GM19193 (cell line): ENCODE measurements around the gene SLCO2B1.

Experiments
- POLR2A ChIP-seq: IDR thresholded peaks from 4 replicates; pipeline ENCODE4 v1.6.1; 2011; ENCODE audit not compliant: insufficient read depth, insufficient read length; ENCODE audit errors: extremely low read depth

Gene SLCO2B1

DNA sequence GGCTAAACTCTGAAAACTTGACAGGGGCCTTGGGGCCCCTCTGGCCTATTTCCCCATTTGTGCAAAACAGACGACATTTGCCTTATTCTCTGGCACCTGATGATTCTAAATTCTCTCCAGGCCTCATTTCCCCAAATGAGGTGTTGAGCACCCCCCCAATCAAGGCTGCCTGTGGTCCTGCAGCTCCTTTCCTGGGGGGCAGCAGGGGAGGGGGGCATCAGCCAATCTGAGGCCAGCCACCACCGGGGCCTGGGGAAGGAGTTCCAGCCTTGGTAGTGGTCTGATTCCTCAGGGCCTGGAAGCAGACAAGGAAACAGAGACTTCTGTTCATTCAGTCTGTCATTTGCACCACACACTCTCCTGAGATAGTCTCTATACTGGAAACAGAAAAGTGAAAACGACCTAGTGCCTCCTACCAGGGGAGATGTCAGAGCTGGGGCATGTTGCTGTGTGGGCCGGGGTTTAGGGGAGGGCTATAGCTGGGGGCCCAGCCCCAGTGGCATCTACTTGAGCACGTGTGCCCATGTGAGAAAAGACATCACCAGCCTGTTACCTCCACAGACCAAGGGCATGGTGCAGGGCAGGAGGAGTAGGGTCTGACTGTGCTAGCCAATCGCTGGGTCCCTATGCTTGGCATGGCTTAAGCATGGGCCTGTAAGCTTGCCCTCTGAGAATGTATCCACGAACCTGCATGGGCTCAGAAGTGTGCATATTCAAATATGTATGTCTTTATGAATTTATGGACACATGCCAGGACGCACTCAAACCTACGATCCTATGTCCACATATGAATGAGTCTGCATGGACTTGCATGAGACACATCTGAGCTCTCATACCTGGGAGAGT lies 87.9 kb downstream of the SLCO2B1 start:
- no peak for TF ChIP-seq POLR2A

DNA sequence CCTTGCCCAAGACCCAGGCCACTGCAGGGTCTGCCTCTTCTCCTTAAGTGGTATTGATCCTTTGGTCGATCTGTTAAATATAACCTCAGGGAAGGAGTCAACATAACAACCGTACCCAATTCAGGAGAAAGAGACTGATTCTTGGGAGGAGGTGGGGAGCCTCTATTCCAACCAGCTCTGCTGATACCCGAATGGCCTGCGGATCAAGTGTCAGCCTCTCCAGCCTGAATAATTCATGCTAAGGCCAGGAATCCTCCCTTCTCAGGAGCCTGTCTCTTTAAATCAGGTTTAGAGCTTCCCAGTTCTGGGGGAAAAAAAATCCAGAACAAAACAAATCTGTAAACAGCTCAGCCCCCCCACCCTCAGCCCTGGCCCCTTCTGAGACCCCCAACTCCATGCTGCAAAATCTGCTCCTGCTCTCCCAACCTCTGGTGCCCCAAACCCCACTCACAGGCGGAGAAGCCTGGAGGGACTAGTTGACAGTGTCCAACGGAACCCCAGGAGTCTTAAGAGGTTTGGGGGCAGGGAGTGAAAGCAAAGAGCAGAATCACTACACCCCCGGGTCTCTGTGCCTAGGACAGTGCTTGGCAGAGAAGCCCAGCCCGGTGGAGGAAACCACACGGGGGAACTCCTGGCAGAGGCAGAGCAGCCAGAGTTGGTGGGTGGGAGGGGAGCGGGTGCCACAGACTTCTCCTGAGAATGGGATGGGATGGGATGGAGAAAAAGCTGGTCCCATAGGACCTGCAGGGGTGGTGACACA lies 88.8 kb downstream of the SLCO2B1 start:
- no peak for TF ChIP-seq POLR2A

DNA sequence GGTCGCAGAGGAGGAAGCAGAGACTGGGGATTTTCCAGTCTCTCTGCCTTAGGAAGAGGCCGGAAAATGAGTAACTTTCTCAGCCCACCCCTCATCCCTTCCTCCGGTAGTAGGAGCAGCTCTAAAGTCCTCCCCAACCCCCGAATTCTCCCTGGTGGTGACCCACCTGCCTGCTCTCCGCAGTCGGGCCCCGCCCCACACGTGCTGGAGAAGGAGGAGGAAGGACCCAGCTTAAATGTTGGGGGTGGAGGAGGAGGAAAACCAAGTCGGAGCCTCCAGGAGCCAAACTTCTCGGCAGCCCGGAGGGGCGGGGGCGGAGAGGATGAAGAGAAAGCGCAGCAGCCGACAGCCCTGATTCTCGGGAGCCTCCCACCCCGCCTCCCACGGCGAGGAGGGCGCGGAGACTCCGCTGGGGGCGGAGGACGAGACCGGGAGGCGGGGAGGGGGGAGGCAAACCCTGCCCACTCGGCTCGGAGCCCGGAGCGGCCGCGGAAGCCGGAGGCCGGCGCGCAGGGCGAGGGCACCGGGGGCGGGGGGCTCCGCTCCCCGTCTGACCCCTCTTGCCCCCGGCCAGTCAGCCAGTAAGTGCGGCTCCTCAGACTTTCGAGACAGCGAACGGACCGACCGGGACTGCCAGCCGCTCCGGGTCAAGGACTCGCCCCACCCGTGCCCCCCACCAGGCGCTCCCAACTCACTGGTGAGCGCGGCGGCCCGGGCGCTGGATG lies 89.6 kb downstream of the SLCO2B1 start, which contains the start of gene TPBGL:
TPBGL (plus strand) TSS at position 464 of the 725 bp plus-strand sequence. CDS start 276 bp downstream, outside the sequence.
- TF ChIP-seq POLR2A = no peak

DNA sequence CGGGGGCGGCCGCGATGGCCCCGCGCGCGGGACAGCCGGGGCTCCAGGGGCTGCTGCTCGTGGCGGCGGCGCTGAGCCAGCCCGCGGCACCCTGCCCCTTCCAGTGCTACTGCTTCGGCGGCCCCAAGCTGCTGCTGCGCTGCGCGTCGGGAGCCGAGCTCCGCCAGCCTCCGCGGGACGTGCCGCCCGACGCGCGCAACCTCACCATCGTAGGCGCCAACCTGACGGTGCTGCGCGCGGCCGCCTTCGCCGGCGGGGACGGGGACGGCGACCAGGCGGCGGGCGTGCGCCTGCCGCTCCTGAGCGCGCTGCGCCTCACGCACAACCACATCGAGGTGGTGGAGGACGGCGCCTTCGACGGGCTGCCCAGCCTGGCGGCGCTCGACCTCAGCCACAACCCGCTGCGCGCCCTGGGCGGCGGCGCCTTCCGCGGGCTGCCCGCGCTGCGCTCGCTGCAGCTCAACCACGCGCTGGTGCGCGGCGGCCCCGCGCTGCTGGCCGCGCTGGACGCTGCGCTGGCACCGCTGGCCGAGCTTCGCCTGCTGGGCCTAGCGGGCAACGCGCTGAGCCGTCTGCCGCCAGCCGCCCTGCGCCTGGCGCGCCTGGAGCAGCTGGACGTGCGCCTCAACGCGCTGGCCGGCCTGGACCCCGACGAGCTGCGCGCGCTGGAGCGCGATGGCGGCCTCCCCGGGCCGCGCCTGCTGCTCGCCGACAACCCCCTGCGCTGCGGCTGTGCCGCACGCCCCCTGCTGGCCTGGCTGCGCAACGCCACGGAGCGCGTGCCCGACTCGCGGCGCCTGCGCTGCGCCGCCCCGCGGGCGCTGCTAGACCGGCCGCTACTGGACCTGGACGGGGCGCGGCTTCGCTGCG lies 90.4 kb downstream of the SLCO2B1 start:
- no peak for TF ChIP-seq POLR2A

DNA sequence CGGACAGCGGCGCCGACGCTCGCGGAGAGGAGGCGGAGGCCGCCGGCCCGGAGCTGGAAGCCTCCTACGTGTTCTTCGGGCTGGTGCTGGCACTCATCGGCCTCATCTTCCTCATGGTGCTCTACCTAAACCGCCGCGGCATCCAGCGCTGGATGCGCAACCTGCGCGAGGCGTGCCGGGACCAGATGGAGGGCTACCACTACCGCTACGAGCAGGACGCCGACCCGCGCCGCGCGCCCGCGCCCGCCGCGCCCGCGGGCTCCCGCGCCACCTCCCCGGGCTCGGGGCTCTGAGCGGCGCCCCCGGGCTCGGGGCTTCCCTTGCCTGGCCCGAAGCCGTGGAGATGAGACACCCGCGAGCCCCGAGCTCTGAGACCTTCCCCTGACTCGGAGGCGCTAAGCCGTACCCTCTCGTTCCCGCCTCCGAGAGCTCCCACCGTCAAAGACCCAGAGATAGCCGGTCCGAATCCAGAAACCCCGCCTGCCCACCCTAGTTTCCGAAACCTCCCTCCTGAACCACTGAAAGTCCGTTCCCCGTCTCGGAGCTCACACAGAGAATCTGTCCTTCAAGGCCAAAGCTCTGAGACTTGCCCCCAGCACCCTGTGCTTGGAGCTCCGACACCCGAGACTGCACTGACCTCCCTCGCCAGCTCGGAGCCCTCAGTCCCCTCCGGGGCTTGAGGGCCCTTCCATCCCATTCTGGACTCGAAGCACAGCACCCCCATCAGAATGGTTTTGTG lies 91.2 kb downstream of the SLCO2B1 start:
- no peak for TF ChIP-seq POLR2A

DNA sequence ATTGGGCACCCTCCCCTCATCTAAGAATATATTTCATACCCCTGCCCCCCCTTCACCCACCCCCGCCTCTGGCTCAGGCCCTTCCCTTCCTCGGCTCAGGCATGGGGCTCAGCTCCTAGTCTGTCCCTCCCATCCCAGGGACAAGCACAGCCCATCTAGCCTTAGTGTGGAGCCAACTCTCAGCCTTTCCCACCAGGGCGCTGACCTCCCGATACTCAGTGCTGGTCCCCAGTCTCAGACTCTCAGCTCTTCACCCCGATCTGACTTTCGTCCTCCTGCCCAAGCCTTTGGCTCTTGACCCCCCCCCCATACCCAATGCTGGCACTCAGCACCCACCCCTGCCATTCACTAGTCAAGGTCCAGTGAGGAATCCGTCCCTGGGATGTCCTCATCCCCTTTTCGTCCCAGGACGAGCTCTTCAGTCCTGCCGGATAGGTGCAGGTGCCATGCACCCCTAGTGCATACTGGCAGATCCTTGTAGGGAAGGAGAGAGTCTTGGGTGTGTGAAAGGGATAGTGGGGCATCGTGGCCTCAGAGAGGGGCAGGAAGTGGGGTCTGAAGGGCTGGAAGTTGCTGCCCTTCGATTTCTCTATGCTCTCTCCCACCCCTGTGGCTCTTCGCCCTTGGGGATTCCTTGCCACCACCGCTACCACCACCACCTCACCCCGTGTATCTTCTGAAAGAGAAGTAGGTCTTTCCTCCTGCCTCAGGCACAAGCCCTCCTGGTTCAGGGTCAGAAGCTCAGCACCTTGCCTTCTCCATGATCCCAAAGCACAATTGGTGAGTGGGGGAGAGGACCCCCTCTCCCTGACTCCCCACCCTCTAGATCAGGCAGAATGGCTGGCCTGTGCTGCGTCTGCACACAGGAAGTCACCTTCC lies 92.1 kb downstream of the SLCO2B1 start:
- no peak for TF ChIP-seq POLR2A

DNA sequence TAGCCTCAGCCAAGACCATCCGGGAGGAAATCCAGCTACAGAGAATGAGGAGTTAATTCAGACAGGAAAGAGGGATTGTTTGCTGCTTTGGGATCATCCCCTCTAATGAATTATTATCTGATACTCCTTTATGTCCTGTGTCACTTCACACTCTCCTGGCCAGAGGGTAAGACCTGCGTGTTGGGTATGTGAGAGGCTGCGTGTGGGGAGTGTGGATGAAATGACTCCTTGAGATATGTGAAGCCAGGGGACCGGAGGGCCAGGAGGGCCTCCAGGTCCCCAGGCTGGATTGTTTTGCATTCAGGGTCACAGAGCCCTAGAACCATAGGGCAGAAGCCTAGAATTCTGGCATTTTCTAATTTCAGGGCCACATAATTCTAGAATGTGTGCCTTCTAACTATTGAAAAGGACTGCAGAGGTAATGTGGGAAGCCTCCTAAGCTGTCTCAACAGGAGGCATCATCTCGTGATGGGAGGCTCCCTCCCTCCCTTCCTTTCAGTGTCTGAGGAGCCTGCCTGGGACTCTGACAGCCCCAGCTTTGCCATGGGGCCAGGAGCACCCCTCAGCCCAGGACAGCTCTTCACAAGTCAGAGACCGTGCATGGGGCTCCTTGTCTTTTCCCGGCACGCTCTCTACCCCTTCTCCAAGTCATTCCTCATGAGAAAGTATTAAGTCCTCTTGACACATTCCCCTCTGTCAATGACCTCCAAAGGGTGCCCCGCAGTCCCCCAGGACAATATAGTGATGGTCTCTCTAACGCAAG lies 93.3 kb downstream of the SLCO2B1 start:
- TF ChIP-seq POLR2A = no peak

DNA sequence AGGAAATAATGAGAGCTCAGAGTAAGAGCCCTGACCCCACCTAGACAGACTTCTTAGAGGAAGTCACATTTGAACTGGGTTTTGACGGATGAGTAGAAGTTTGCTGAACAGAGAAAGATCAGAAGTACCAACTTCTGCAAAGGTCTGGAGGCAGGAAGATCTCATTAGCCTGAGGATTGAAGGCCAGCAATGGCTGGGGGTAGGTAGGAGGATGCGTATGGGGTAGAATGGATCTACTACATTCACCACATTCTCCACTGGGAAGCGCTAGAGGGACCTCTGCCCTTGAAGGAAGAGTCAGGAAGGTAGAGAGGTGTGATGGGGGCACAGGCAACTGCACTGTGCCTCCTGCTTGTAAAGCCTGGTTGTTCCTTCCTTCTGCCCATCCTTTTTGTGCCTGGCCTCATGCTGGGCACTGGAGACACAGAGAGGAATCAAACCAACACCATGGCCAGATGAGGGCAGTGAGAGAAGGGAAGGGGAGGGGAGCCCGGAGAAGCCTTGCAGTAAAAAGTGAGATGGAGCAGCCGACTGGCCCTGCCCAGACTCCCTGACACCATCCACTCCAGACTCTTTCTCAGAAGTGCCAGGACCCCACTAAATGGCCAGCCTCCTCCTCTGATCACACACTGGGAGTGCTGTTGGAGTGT lies 94.6 kb downstream of the SLCO2B1 start:
- TF ChIP-seq POLR2A = no peak

DNA sequence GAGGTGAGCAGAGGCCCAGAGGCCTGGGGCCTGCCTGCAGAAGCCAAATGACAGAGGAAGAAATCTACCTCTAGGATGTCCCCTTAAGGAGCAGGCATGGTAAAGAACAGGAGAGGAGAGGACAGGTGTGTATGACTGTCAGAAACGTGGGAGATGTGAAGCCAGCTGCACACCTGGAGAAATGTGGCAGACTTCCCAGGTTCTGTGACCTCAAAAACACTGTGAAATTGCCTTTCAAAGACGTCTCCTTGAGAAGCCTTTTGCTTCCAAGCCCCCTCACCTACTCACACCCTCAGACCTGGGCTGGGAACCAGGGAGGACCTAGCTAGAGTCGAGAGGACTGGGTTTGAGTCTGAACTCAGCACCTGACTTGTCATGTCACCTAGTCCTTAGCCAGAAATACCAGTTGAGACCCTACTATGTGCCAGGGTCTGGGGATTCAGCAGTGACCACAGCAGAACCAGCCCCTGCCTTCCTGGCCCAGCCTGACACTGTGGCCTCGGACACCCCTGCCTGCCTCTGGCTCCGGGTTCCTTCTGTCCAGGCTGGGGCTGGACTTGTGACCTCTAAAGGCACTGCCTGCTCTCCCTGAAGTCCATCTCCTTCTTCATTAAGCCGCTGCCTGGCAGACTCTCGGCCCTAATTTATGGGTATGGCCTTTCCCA lies 95.2 kb downstream of the SLCO2B1 start:
- no peak for TF ChIP-seq POLR2A

DNA sequence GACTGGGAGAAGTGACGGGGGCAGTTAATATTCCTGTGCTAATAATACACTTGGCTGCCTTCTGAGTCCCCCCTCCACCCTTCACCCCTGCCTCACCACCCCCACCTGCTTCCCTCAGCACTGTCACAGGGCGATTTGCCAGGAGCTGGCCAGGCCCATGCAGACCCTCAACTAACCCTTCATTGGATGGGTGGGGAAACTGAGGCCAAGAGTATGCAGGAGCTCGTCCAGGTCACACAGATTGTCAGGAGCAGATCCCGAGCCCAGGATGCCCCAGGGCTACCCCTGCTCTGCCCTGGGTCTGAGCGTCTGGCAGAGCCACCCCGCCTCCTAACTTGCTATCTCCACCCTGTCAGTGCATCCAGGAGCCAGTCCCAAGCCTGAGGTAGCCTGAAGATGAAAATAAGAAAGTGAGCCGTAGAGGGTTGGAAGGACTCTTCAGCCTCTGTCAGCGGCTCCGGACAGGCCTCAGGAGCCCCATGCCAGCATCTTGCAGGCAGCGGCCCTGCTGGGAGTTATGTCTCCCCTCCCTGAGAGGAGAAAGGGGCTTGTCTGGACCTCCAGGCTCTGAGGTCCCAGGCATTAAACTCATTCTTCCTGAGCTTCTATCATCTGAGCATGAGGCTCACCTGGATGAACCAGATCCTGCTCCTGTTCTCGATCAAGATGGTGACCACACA lies 95.9 kb downstream of the SLCO2B1 start:
- TF ChIP-seq POLR2A = no peak

DNA sequence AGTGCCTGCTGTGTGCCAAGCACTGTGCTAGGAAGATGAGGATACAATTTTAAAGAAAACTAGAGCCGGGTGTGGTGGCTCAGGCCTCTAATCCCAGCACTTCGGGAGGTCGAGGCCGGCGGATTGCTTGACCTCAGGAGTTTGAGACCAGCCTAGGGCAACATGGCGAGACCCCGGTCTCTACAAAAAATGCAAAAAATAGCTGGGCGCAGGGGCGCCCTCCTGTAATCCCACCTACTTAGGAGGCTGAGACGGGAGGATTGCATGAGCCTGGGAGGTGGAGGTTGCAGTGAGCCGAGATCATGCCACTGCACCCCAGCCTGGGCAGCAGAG lies 98.0 kb downstream of the SLCO2B1 start:
- TF ChIP-seq POLR2A = no peak
